K562 (cell line): ENCODE data around the gene MMP15. TPM values are rescaled to one million over a fixed set of nuclear protein-coding genes. Genes with fewer than 3 reads are reported as not detected.

Source experiments
- BACH1 ChIP-seq: fragments of 200-800 bp; sonication (Bioruptor generic); IDR thresholded peaks from 2 replicates; pipeline ENCODE4 v1.6.1; 2016; ENCODE audit warnings: missing genetic modification characterization, missing compliant biosample characterization
- CBFA2T2 ChIP-seq: fragments of 450-650 bp; conservative IDR thresholded peaks from 2 replicates; pipeline ENCODE4 v1.6.1; 2017; ENCODE audit warnings: mild to moderate bottlenecking
- DDX20 ChIP-seq: fragments of 450-650 bp; IDR thresholded peaks from 2 replicates; pipeline ENCODE4 v1.6.1; 2016; ENCODE audit warnings: missing genetic modification characterization, low read depth, mild to moderate bottlenecking, missing compliant biosample characterization, moderate library complexity
- HMGXB4 ChIP-seq: sonication (generic); formaldehyde crosslinking; IDR thresholded peaks from 2 replicates; pipeline ENCODE4 v1.8.1; 2023; ENCODE audit warnings: mild to moderate bottlenecking, missing genetic modification reagents
- IFI16 ChIP-seq: fragments of 250-450 bp; sonication (Bioruptor Pico); IDR thresholded peaks from 2 replicates; pipeline ENCODE4 v2.1.2; 2022; ENCODE audit warnings: mild to moderate bottlenecking, inconsistent platforms
- KDM1A ChIP-seq, 2 experiments: fragments of 450-650 bp; IDR thresholded peaks; 2 replicates each; pipeline ENCODE4 v1.6.1; 2016; ENCODE audit warnings: mild to moderate bottlenecking in 2 of 2
- KLF16 ChIP-seq: IDR thresholded peaks from 2 replicates; pipeline ENCODE4 v1.6.1; 2016; ENCODE audit warnings: antibody characterized with exemption
- NCOR1 ChIP-seq: fragments of 450-650 bp; IDR thresholded peaks from 2 replicates; pipeline ENCODE4 v1.6.1; 2016; ENCODE audit warnings: mild to moderate bottlenecking, moderate library complexity
- RCOR1 ChIP-seq, 2 experiments: IDR thresholded peaks; 2 replicates each; pipeline ENCODE4 v1.6.1; 2012; ENCODE audit warnings: low read depth in 2 of 2, low read length in 2 of 2, borderline replicate concordance in 1 of 2, improper control_type of control experiment in 1 of 2
- SAFB ChIP-seq: fragments of 200-400 bp; formaldehyde crosslinking; IDR thresholded peaks from 2 replicates; pipeline ENCODE4 v1.6.1; 2017; ENCODE audit warnings: low read depth, low read length, borderline replicate concordance
- SIN3A ChIP-seq, 2 experiments: fragments of 150-350 bp in 1 of 2; IDR thresholded peaks; 2 replicates each; pipeline ENCODE4 v1.6.1; 2011 to 2016; ENCODE audit warnings: borderline replicate concordance in 2 of 2, low read depth in 2 of 2, low read length in 2 of 2, mild to moderate bottlenecking in 2 of 2, moderate library complexity in 2 of 2; ENCODE audit not compliant: control insufficient read depth in 1 of 2
- SMARCA4 ChIP-seq: fragments of 450-650 bp; IDR thresholded peaks from 2 replicates; pipeline ENCODE4 v1.6.1; 2016
- VEZF1 ChIP-seq: fragments of 200-800 bp; sonication (Bioruptor generic); IDR thresholded peaks from 2 replicates; pipeline ENCODE4 v1.6.1; 2017; ENCODE audit warnings: missing genetic modification characterization, missing compliant biosample characterization
- ZNF212 ChIP-seq: fragments of 450-650 bp; formaldehyde crosslinking; IDR thresholded peaks from 2 replicates; pipeline ENCODE4 v1.4.0; 2020; ENCODE audit warnings: mild to moderate bottlenecking
- ZNF311 ChIP-seq: fragments of 250-450 bp; sonication (Bioruptor Pico); IDR thresholded peaks from 2 replicates; pipeline ENCODE4 v1.4.0; 2020; ENCODE audit warnings: mild to moderate bottlenecking, moderate library complexity
- ZNF354B ChIP-seq: fragments of 250-450 bp; sonication (Bioruptor Pico); IDR thresholded peaks from 2 replicates; pipeline ENCODE4 v1.4.0; 2020
- polyA plus RNA-seq, 8 experiments: library from polyadenylated mRNA; depleted of rRNA in 4 of 8; stranded (reverse) in 5 of 8; unstranded in 3 of 8; fragments of >200 nt; fragmentation: Nextera tagmentation in 2 of 8; fragmentation: Illumina TruSeq in 1 of 8; extraction: Ambion mirVana in 2 of 8; extraction: Trizol in 1 of 8; gene quantifications; 2 replicates each; pipeline versions ENCODE4 v1.2.1 to v1.2.3, GENCODE V29; 2011 to 2014; ENCODE audit warnings: inconsistent platforms in 1 of 8, missing spikeins in 1 of 8
- total RNA-seq, 7 experiments: library from RNA; depleted of rRNA in 6 of 7; stranded (reverse); fragments of >200 nt in 6 of 7; fragmentation: Illumina TruSeq in 2 of 7; extraction: Trizol in 2 of 7; gene quantifications; 2 replicates each; pipeline versions ENCODE4 v1.2.1 to v1.2.3, GENCODE V29; 2011 to 2021; ENCODE audit warnings: low replicate concordance in 1 of 7
- TF ChIP-seq, protein P1 (sequence below): sonication (generic); formaldehyde crosslinking; IDR thresholded peaks from 2 replicates; pipeline ENCODE4 v1.8.1; 2023; ENCODE audit warnings: missing genetic modification reagents, mild to moderate bottlenecking, borderline replicate concordance
- TF ChIP-seq, protein P2 (sequence below): fragments of 450-650 bp; IDR thresholded peaks from 2 replicates; pipeline ENCODE4 v1.6.1; 2017; ENCODE audit warnings: mild to moderate bottlenecking, moderate library complexity
- TF ChIP-seq, protein P3 (sequence below), 2 experiments: fragments of 450-650 bp; conservative IDR thresholded peaks; 2 replicates each; pipeline ENCODE4 v1.6.1; 2017; ENCODE audit warnings: mild to moderate bottlenecking in 2 of 2, moderate library complexity in 2 of 2

MMP15 gene
- total and polyA plus RNA-seq, 9 of the 15 experiments (the other 6 are each of a cell fraction or from before 2014, with no cell fraction given), result 0.01 to 20.4 (median 5.5) TPM

DNA sequence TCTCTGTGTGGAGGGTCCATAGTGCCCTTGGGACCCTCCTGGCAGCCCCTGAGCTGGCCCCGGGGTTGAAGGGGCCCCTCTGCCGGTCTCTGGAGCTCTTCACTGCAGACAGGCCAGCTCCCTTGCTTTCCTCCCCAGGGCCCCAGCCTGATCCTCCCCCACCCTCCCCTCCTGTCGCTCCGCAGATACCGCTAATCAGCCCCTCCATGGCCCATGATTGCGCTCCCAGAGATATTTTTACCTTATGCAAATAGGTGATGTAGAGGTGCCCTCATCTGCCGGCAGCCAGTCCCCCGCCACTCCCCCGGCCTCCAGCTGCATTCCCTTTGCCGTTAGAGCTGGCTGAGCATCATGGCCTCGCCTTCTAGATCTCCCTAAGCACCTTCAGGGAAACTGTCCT, 9.2 kb downstream of the MMP15 start (continued):
- TF ChIP-seq, protein P1, sequence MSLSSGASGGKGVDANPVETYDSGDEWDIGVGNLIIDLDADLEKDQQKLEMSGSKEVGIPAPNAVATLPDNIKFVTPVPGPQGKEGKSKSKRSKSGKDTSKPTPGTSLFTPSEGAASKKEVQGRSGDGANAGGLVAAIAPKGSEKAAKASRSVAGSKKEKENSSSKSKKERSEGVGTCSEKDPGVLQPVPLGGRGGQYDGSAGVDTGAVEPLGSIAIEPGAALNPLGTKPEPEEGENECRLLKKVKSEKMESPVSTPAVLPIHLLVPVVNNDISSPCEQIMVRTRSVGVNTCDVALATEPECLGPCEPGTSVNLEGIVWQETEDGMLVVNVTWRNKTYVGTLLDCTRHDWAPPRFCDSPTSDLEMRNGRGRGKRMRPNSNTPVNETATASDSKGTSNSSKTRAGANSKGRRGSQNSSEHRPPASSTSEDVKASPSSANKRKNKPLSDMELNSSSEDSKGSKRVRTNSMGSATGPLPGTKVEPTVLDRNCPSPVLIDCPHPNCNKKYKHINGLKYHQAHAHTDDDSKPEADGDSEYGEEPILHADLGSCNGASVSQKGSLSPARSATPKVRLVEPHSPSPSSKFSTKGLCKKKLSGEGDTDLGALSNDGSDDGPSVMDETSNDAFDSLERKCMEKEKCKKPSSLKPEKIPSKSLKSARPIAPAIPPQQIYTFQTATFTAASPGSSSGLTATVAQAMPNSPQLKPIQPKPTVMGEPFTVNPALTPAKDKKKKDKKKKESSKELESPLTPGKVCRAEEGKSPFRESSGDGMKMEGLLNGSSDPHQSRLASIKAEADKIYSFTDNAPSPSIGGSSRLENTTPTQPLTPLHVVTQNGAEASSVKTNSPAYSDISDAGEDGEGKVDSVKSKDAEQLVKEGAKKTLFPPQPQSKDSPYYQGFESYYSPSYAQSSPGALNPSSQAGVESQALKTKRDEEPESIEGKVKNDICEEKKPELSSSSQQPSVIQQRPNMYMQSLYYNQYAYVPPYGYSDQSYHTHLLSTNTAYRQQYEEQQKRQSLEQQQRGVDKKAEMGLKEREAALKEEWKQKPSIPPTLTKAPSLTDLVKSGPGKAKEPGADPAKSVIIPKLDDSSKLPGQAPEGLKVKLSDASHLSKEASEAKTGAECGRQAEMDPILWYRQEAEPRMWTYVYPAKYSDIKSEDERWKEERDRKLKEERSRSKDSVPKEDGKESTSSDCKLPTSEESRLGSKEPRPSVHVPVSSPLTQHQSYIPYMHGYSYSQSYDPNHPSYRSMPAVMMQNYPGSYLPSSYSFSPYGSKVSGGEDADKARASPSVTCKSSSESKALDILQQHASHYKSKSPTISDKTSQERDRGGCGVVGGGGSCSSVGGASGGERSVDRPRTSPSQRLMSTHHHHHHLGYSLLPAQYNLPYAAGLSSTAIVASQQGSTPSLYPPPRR, result no peak
- TF ChIP-seq, protein P2, sequence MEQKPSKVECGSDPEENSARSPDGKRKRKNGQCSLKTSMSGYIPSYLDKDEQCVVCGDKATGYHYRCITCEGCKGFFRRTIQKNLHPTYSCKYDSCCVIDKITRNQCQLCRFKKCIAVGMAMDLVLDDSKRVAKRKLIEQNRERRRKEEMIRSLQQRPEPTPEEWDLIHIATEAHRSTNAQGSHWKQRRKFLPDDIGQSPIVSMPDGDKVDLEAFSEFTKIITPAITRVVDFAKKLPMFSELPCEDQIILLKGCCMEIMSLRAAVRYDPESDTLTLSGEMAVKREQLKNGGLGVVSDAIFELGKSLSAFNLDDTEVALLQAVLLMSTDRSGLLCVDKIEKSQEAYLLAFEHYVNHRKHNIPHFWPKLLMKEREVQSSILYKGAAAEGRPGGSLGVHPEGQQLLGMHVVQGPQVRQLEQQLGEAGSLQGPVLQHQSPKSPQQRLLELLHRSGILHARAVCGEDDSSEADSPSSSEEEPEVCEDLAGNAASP, result no peak
- TF ChIP-seq RCOR1 (IDR thresholded peaks at IDR 0.05; ENCODE audit: borderline replicate concordance in 1 of 2, low read depth in 2 of 2, low read length in 2 of 2) (peak in 1 of 2 experiments; percentile 65; a peak in 1 of 4 replicates), DDX20 (tag) (no peak), CBFA2T2 (peak; percentile 75), KLF16 (peak; percentile 56; the same call in 1 of the 2 replicates), IFI16 (CRISPR knock-in tag) (no peak), ZNF311 (no peak), SAFB (no peak), ZNF354B (CRISPR knock-in tag) (no peak), ZNF212 (CRISPR knock-in tag) (no peak), KDM1A (IDR thresholded peaks at IDR 0.05) (no peak), HMGXB4 (no peak), BACH1 (tag) (no peak), SIN3A (IDR thresholded peaks at IDR 0.05; ENCODE audit: borderline replicate concordance in 2 of 2, control insufficient read depth in 1 of 2, low read depth in 2 of 2, low read length in 2 of 2) (no peak), SMARCA4 (no peak), NCOR1 (peak; percentile 65), VEZF1 (CRISPR knock-in tag) (peak; percentile 57)
- TF ChIP-seq, protein P3, sequence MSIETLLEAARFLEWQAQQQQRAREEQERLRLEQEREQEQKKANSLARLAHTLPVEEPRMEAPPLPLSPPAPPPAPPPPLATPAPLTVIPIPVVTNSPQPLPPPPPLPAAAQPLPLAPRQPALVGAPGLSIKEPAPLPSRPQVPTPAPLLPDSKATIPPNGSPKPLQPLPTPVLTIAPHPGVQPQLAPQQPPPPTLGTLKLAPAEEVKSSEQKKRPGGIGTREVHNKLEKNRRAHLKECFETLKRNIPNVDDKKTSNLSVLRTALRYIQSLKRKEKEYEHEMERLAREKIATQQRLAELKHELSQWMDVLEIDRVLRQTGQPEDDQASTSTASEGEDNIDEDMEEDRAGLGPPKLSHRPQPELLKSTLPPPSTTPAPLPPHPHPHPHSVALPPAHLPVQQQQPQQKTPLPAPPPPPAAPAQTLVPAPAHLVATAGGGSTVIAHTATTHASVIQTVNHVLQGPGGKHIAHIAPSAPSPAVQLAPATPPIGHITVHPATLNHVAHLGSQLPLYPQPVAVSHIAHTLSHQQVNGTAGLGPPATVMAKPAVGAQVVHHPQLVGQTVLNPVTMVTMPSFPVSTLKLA (conservative IDR thresholded peaks at IDR 0.05), result no peak
